HL-60 (cell line): ENCODE results near the gene FAN1.

Source experiments
- DNase-seq, 2 experiments: peaks; one replicate each; pipeline ENCODE4 v3.0.0-alpha.2; 2010 to 2020; ENCODE audit warnings: low read depth in 1 of 2, low spot score in 1 of 2
- H3K27ac ChIP-seq: fragments of 250-450 bp; sonication (Bioruptor Pico); replicated peaks from 2 replicates; pipeline ENCODE4 v1.5.1; 2020; ENCODE audit warnings: mild to moderate bottlenecking, moderate library complexity
- H3K27me3 ChIP-seq: fragments of 250-450 bp; sonication (Bioruptor Pico); 2 replicates; pipeline ENCODE4 v1.5.1; 2021; ENCODE audit warnings: mild to moderate bottlenecking, moderate library complexity; ENCODE audit not compliant: insufficient read depth, poor library complexity, severe bottlenecking
- H3K4me3 ChIP-seq: replicated peaks from 2 replicates; pipeline ENCODE4 v1.5.1; 2011; ENCODE audit warnings: mild to moderate bottlenecking, control low read depth, low read length; ENCODE audit not compliant: insufficient read depth
- CTCF ChIP-seq: IDR thresholded peaks from one replicate; pipeline ENCODE4 v1.5.1; 2011; ENCODE audit warnings: low read length, control low read depth, inconsistent platforms; ENCODE audit not compliant: insufficient read depth
- GABPA ChIP-seq: IDR thresholded peaks from 2 replicates; pipeline ENCODE4 v1.6.1; 2012; ENCODE audit warnings: low read depth
- POLR2AphosphoS5 ChIP-seq: IDR thresholded peaks from 2 replicates; pipeline ENCODE4 v1.6.1; 2012; ENCODE audit warnings: low read depth
- SPI1 ChIP-seq: IDR thresholded peaks from 2 replicates; pipeline ENCODE4 v1.6.1; 2012; ENCODE audit warnings: low read depth, mild to moderate bottlenecking, borderline replicate concordance
- TF ChIP-seq, protein P1 (sequence below): IDR thresholded peaks from 2 replicates; pipeline ENCODE4 v1.6.1; 2012; ENCODE audit warnings: low read depth; ENCODE audit not compliant: insufficient replicate concordance

Gene FAN1

GRCh38 chr15:30896211-30896606 lies 7.5 kb upstream of the FAN1 start:
- H3K27me3 ChIP-seq: no peaks in the 10 kb centered on the region
- DNase-seq: no peak
- no peak overlapping the region for H3K27ac ChIP-seq
- TF ChIP-seq, protein P1, sequence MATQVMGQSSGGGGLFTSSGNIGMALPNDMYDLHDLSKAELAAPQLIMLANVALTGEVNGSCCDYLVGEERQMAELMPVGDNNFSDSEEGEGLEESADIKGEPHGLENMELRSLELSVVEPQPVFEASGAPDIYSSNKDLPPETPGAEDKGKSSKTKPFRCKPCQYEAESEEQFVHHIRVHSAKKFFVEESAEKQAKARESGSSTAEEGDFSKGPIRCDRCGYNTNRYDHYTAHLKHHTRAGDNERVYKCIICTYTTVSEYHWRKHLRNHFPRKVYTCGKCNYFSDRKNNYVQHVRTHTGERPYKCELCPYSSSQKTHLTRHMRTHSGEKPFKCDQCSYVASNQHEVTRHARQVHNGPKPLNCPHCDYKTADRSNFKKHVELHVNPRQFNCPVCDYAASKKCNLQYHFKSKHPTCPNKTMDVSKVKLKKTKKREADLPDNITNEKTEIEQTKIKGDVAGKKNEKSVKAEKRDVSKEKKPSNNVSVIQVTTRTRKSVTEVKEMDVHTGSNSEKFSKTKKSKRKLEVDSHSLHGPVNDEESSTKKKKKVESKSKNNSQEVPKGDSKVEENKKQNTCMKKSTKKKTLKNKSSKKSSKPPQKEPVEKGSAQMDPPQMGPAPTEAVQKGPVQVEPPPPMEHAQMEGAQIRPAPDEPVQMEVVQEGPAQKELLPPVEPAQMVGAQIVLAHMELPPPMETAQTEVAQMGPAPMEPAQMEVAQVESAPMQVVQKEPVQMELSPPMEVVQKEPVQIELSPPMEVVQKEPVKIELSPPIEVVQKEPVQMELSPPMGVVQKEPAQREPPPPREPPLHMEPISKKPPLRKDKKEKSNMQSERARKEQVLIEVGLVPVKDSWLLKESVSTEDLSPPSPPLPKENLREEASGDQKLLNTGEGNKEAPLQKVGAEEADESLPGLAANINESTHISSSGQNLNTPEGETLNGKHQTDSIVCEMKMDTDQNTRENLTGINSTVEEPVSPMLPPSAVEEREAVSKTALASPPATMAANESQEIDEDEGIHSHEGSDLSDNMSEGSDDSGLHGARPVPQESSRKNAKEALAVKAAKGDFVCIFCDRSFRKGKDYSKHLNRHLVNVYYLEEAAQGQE: no peak
- TF ChIP-seq POLR2AphosphoS5: no peak
- TF ChIP-seq SPI1: no peak
- TF ChIP-seq GABPA: no peak
- no peak for TF ChIP-seq CTCF
- H3K4me3 ChIP-seq: no peak overlapping the region

GRCh38 chr15:30901889-30902288 lies 1.8 kb upstream of the FAN1 start:
- no peak overlapping the region for H3K27ac ChIP-seq
- no peaks in the 10 kb centered on the region for H3K27me3 ChIP-seq
- no peak for TF ChIP-seq GABPA
- no peak for TF ChIP-seq SPI1
- TF ChIP-seq, protein P1: no peak
- TF ChIP-seq CTCF: no peak
- no peak for TF ChIP-seq POLR2AphosphoS5
- no peak for DNase-seq
- no peak overlapping the region for H3K4me3 ChIP-seq

DNA sequence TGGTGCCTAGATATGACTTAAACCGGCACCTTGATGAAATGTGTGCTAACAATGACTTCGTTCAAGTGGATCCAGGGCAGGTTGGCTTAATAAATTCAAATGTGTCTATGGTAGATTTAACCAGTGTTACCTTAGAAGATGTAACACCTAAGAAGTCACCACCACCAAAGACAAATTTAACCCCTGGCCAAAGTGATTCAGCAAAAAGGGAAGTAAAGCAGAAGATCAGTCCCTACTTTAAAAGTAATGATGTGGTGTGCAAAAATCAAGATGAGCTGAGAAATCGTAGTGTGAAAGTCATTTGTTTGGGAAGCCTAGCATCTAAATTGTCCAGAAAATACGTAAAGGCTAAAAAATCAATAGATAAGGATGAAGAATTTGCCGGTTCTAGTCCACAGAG lies 1.1 kb downstream of the FAN1 start:
- no peak overlapping the region for H3K27ac ChIP-seq
- DNase-seq: no peak
- no peak for TF ChIP-seq POLR2AphosphoS5
- H3K27me3 ChIP-seq: no peaks in the 10 kb centered on the region
- no peak overlapping the region for H3K4me3 ChIP-seq

DNA sequence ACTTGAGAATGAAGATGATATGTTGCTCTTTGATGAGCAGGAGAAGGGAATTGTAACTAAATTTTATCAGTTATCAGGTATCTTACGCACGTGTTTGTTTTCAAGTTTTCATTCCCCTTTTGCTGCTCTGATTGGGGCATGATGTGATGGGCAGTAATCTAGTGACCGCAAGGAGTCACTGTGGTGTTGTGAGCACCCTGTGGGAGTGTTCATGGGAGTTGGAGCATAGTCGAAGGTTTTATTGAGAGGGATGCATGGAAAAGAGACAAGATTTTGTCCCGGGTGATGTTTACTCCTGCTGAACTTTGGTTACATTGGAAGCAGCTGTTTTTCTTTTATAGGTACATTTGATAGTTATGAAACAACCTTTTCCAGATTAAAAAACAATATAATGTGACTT lies 2.1 kb downstream of the FAN1 start:
- Histone ChIP-seq H3K4me3 (no peak overlapping the region), H3K27me3 (no peaks in the 10 kb centered on the region), H3K27ac (no peak overlapping the region)
- TF ChIP-seq GABPA (no peak), POLR2AphosphoS5 (no peak), SPI1 (no peak), CTCF (no peak)
- TF ChIP-seq, protein P1: no peak
- DNase-seq: no peak
